OCI-LY7 (cell line): ENCODE data around the gene SASH1.

Experiments
- EZH2phosphoT487 ChIP-seq: fragments of 200-600 bp; sonication (generic); IDR thresholded peaks from 2 replicates; pipeline ENCODE4 v1.6.1; 2018; ENCODE audit warnings: low read depth, borderline replicate concordance, mild to moderate bottlenecking, mixed run types, antibody characterized with exemption, low read length, moderate library complexity, mixed read lengths
- TF ChIP-seq, protein P1 (sequence below): fragments of 200-600 bp; sonication (generic); conservative IDR thresholded peaks from 2 replicates; pipeline ENCODE4 v1.5.1; 2014; ENCODE audit warnings: mild to moderate bottlenecking, antibody characterized with exemption, low read length, moderate library complexity, mixed read lengths

DNA sequence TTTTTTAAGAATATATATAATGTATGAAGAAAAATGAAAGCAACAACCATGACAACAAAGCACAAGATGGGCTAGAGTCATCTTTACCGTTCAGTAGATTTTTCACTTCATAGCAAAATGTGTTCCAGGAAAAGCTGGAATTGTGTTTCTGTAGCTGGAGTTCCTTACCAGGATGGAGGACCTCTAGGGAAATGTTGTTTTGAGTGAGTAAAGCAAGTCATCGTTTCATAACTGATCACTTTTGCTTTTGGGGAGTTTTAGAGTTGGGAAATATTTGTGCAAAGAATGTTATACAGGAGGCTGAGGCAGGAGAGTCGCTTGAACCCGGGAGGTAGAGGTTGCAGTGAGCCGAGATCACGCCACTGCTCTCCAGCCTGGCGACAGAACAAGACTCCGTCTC, 151.6 kb downstream of the SASH1 start:
- TF ChIP-seq, protein P1, sequence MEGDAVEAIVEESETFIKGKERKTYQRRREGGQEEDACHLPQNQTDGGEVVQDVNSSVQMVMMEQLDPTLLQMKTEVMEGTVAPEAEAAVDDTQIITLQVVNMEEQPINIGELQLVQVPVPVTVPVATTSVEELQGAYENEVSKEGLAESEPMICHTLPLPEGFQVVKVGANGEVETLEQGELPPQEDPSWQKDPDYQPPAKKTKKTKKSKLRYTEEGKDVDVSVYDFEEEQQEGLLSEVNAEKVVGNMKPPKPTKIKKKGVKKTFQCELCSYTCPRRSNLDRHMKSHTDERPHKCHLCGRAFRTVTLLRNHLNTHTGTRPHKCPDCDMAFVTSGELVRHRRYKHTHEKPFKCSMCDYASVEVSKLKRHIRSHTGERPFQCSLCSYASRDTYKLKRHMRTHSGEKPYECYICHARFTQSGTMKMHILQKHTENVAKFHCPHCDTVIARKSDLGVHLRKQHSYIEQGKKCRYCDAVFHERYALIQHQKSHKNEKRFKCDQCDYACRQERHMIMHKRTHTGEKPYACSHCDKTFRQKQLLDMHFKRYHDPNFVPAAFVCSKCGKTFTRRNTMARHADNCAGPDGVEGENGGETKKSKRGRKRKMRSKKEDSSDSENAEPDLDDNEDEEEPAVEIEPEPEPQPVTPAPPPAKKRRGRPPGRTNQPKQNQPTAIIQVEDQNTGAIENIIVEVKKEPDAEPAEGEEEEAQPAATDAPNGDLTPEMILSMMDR = no peak
- TF ChIP-seq EZH2phosphoT487 = no peak
